Mammary microvascular endothelial cell (primary cell): ENCODE measurements around the gene PTBP2. TPM values are rescaled to one million over a fixed set of nuclear protein-coding genes. Genes with fewer than 3 reads are reported as not detected.

Experiments
- total RNA-seq: library from RNA; depleted of rRNA; stranded (reverse); fragments of >200 nt; gene quantifications from 2 replicates; pipeline ENCODE4 v1.2.3, GENCODE V29; 2015

PTBP2 gene, protein sequence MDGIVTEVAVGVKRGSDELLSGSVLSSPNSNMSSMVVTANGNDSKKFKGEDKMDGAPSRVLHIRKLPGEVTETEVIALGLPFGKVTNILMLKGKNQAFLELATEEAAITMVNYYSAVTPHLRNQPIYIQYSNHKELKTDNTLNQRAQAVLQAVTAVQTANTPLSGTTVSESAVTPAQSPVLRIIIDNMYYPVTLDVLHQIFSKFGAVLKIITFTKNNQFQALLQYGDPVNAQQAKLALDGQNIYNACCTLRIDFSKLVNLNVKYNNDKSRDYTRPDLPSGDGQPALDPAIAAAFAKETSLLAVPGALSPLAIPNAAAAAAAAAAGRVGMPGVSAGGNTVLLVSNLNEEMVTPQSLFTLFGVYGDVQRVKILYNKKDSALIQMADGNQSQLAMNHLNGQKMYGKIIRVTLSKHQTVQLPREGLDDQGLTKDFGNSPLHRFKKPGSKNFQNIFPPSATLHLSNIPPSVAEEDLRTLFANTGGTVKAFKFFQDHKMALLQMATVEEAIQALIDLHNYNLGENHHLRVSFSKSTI
- 7.1 and 7.4 TPM in 2 replicates for total RNA-seq

DNA sequence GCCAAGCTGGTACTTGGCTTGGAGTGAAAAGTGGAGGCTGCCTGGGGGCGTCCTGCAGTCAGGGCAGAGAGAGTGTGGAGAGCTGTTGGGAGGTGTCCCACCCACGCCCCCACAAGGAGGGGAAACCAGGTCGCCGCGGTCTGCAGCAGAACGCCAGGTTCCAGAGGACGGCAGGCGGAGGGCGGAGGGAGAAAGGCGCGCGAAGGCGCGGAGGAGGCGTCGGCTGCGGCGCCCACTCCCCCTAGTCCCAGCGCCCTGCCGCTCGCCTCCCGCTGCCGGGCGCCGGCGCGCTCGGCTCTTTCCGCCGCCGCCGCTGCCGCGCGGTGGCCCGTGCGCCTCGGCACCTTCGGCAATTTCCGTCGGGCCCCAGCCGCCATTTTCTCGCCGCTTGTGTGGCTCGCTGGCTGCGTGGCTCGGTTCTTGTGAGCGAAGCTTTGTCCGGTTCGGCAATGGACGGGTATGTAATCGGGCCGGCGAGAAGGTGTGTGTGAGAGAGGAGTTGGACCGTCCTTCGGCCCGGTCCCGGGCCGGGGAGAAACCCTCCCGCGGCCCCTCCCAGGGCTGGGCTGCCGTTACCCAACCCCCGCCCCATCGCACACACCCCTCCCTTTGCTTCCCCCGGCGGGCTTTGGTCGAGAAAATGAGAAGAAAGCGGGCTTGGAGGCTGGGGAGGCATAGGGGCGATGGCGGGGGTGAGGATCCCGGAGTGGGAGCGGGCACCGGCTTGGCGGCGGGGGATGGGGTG is at the start of gene PTBP2:
TSS of gene PTBP2 (plus strand) at position 369 of the 745 bp plus-strand sequence. CDS start at position 450, 81 bp downstream.

